Pancreas (tissue), 10 donors: ENCODE measurements around the gene ABCB11. TPM values are rescaled to one million over a fixed set of nuclear protein-coding genes. Genes with fewer than 3 reads are reported as not detected.

Experiments
- ATAC-seq, 4 donors: fragments of 200-7000 bp; cut with Tn5 transposase; one replicate each; pipeline versions ENCODE4 v1.8.0 to v1.9.1; 2020; ENCODE audit warnings: mild to moderate bottlenecking in 4 of 4, moderate library complexity in 4 of 4
- DNase-seq, 6 donors: peaks; one replicate each; pipeline ENCODE4 v3.0.0-alpha.2; 2020
- FAIRE-seq: peaks from 2 replicates; lab custom pipeline; 2012; peaks lifted over from hg19 to GRCh38; lab: Jason Lieb, UNC
- H3K27ac ChIP-seq, 4 donors: fragments of 200-600 bp; sonication (generic); 1 replicate in 3 of 4; 2 replicates in 1 of 4; pipeline versions ENCODE4 v1.5.0 to v1.8.0; 2020
- H3K27me3 ChIP-seq, 4 donors: fragments of 200-600 bp; one replicate each; pipeline ENCODE4 v1.8.0; 2021
- H3K36me3 ChIP-seq, 3 donors: fragments of 200-600 bp; sonication (generic) in 1 of 3; one replicate each; pipeline versions ENCODE4 v1.5.0 to v1.8.0; 2020 to 2021
- H3K4me1 ChIP-seq, 3 donors: fragments of 200-600 bp; one replicate each; pipeline ENCODE4 v1.8.0; 2021
- H3K4me3 ChIP-seq, 4 donors: fragments of 200-600 bp; sonication (generic) in 2 of 4; one replicate each; pipeline versions ENCODE4 v1.5.0 to v1.8.0; 2020 to 2021
- H3K9me3 ChIP-seq, 4 donors: fragments of 200-600 bp; one replicate each; pipeline ENCODE4 v1.8.0; 2021
- CTCF ChIP-seq, 4 donors: fragments of 200-600 bp; sonication (generic) in 3 of 4; IDR thresholded peaks; one replicate each; pipeline versions ENCODE4 v1.5.0 to v1.8.0; 2021; ENCODE audit warnings: antibody characterized with exemption in 4 of 4
- WGBS, 2 donors: extraction: QIAGEN DNeasy Blood & Tissue Kit; methylation state at CpG; one replicate each; pipeline ENCODE4 v1.1.7; 2013; 5-methylcytosine and 5-hydroxymethylcytosine counted together
- intact Hi-C, 3 donors: fragments of 100-400 bp; cut with DNase I; formaldehyde crosslinking; loops; one replicate each; pipeline versions ENCODE4 v1.11.1 to v1.14.2; 2022
- polyA plus RNA-seq, 2 donors: library from polyadenylated mRNA; stranded (reverse); fragments of 200-250 nt; gene quantifications; one replicate each; pipeline ENCODE4 v1.2.3, GENCODE V29; 2013
- total RNA-seq, 6 donors: library from RNA; stranded (reverse); fragmentation: NEBNext Ultra II Directional in 4 of 6; extraction: Animal tissue kit (Norgen Biotek cat#: 25700) in 4 of 6; gene quantifications; one replicate each; pipeline versions ENCODE4 v1.2.1 to v1.2.4, GENCODE V29; 2021 to 2023
- donor health status: healthy with polysubstance abuse.
- donor health status: DM: no; HTN: no; CAD: no; lungs with moderate emphysema.
- donor health status: DM: no; HTN: no; CAD: no.
- donor health status: control.
- donor health status: control.
- donor health status: Bipolar disorder and iron deficiency.
- donor health status: DM: yes; HTN: yes; CAD: no.
- donor health status: DM: no; HTN: no; CAD: no.
- donor health status: DM: no; HTN: no; CAD: no.
- donor health status: DM: yes; HTN: yes; CAD: no.

Gene ABCB11
- total and polyA plus RNA-seq, 8 donors: 0.02 to 0.12 (median 0.04) TPM; not detected in 2

GRCh38 chr2:168920504-168921157 lies 110.5 kb downstream of the ABCB11 start:
- peaks cover 0 to 3% (median 0%) of the 10 kb centered on the region in 4 donors for H3K27me3 ChIP-seq
- H3K4me1 ChIP-seq: no peaks in the 10 kb centered on the region
- WGBS, 2 donors: 16 to 19% methylated on average over 4 of the region's 4 CpGs
- H3K9me3 ChIP-seq: no peaks in the 10 kb centered on the region
- H3K27ac ChIP-seq: no peak overlapping the region
- H3K36me3 ChIP-seq: no peaks in the 10 kb centered on the region
- intact Hi-C loops: loop anchor here in 1 of 3 donors (10.0 kb wide), 1 partner anchor 146 kb away; no protein-coding TSS in a partner anchor
- peak in 3 of 4 donors; percentile 24 to 63 (median 46) for TF ChIP-seq CTCF (IDR thresholded peaks at IDR 0.05)
- peak in 3 of 4 donors; percentile 51 to 68 (median 56) for ATAC-seq
- no peak overlapping the region for H3K4me3 ChIP-seq
- DNase-seq: no peak
- FAIRE-seq: peak; percentile 72

GRCh38 chr2:168916331-168916675 lies 114.8 kb downstream of the ABCB11 start:
- 71 to 75% methylated on average over 4 of the region's 4 CpGs for WGBS, 2 donors
- DNase-seq (no peak), FAIRE-seq (no peak), ATAC-seq (no peak)
- Histone ChIP-seq H3K27ac (no peak overlapping the region), H3K9me3 (no peaks in the 10 kb centered on the region), H3K36me3 (no peaks in the 10 kb centered on the region), H3K4me3 (no peak overlapping the region), H3K4me1 (no peaks in the 10 kb centered on the region), H3K27me3 (peaks cover 0 to 3% (median 0%) of the 10 kb centered on the region in 4 donors)
- no peak for TF ChIP-seq CTCF (IDR thresholded peaks at IDR 0.05)
- intact Hi-C loops: loop anchor here in 1 of 3 donors (10.0 kb wide), 1 partner anchor 142 kb away; no protein-coding TSS in a partner anchor

- H3K4me3 ChIP-seq: no peak overlapping the region
- ATAC-seq (no peak), FAIRE-seq (no peak), DNase-seq (no peak)
- no peak for TF ChIP-seq CTCF (IDR thresholded peaks at IDR 0.05)
- no peaks in the 10 kb centered on the region for H3K9me3 ChIP-seq
- 90 to 93% methylated on average over 3 of the region's 3 CpGs for WGBS, 2 donors
- H3K27ac ChIP-seq: no peak overlapping the region
- no peaks in the 10 kb centered on the region for H3K36me3 ChIP-seq
- no peaks in the 10 kb centered on the region for H3K4me1 ChIP-seq
- intact Hi-C loops: loop anchor here in 1 of 3 donors (10.0 kb wide), 1 partner anchor 141 kb away; no protein-coding TSS in a partner anchor
- H3K27me3 ChIP-seq: peaks cover 0 to 3% (median 0%) of the 10 kb centered on the region in 4 donors
These were observed 115.4 kb downstream of the ABCB11 start for GRCh38 chr2:168915441-168916330.

- no peak overlapping the region for H3K27ac ChIP-seq
- DNase-seq: peak in 1 of 6 donors; percentile 23
- TF ChIP-seq CTCF (IDR thresholded peaks at IDR 0.05): no peak
- H3K27me3 ChIP-seq: no peaks in the 10 kb centered on the region
- H3K36me3 ChIP-seq: no peaks in the 10 kb centered on the region
- intact Hi-C loops: loop anchor here in 1 of 3 donors (10.0 kb wide), 1 partner anchor 139 kb away; no protein-coding TSS in a partner anchor
- H3K4me3 ChIP-seq: no peak overlapping the region
- H3K4me1 ChIP-seq: no peaks in the 10 kb centered on the region
- peak in 2 of 4 donors; percentile 17 to 38 for ATAC-seq
- no peaks in the 10 kb centered on the region for H3K9me3 ChIP-seq
- no peak for FAIRE-seq
- 74 to 81% methylated on average over 4 of the region's 4 CpGs for WGBS, 2 donors
These were observed 117.6 kb downstream of the ABCB11 start for GRCh38 chr2:168913495-168913894.
